IMR-90 (cell line): ENCODE measurements around the gene SPATA31D3. TPM values are rescaled to one million over a fixed set of nuclear protein-coding genes. Genes with fewer than 3 reads are reported as not detected.

ENCODE experiments used
- ATAC-seq: fragments of 200-7000 bp; cut with Tn5 transposase; 2 replicates; pipeline ENCODE4 v1.9.1; 2020; ENCODE audit warnings: low read depth, mild to moderate bottlenecking, moderate library complexity
- BruUV-seq: library from RNA; stranded (reverse); fragments of 400-500 nt; replicated peaks from 2 replicates; lab custom pipeline; 2021; lab: Mats Ljungman, UMichigan
- CTCF ChIA-PET: fragments of 300-600 bp; formaldehyde crosslinking; extraction: SDS; loops from one replicate; lab custom pipeline; 2021; ENCODE audit warnings: antibody characterized with exemption; lab: Yijun Ruan, JAX
- POLR2A ChIA-PET: fragments of 300-600 bp; sonication (Branson Sonifier 250); formaldehyde crosslinking; loops from one replicate; lab custom pipeline; 2022; ENCODE audit warnings: antibody characterized with exemption; ENCODE audit not compliant: unreplicated experiment; lab: Charles Lee
- DNase-seq: peaks from one replicate; pipeline ENCODE4 v3.0.0; 2013
- H2AFZ ChIP-seq: replicated peaks from 2 replicates; pipeline ENCODE3; 2013; ENCODE audit warnings: low read length, mild to moderate bottlenecking; ENCODE audit not compliant: poor library complexity
- H2AK5ac ChIP-seq: 2 replicates; pipeline ENCODE4 v1.6.1; 2013; ENCODE audit warnings: low read depth, low read length, inconsistent platforms
- H2AK9ac ChIP-seq: replicated peaks from 2 replicates; pipeline ENCODE3; 2013; ENCODE audit warnings: mild to moderate bottlenecking, low read depth, low read length, moderate library complexity; ENCODE audit not compliant: poor library complexity
- H2BK120ac ChIP-seq: 2 replicates; pipeline ENCODE4 v1.6.1; 2013; ENCODE audit warnings: low read depth, low read length, inconsistent platforms
- H2BK15ac ChIP-seq: 3 replicates; pipeline ENCODE4 v1.6.1; 2013; ENCODE audit warnings: low read depth, low read length, inconsistent platforms
- H2BK20ac ChIP-seq: 2 replicates; pipeline ENCODE4 v1.6.1; 2013; ENCODE audit warnings: low read depth, mild to moderate bottlenecking, inconsistent platforms, low read length, moderate library complexity
- H2BK5ac ChIP-seq: 2 replicates; pipeline ENCODE4 v1.6.1; 2013; ENCODE audit warnings: mild to moderate bottlenecking, low read depth, low read length, inconsistent platforms; ENCODE audit not compliant: poor library complexity, severe bottlenecking
- H3K14ac ChIP-seq: replicated peaks from 2 replicates; pipeline ENCODE4 v1.6.1; 2013; ENCODE audit warnings: low read depth, low read length, inconsistent platforms
- H3K18ac ChIP-seq: 2 replicates; pipeline ENCODE4 v1.6.1; 2013; ENCODE audit warnings: low read depth, low read length, control low read depth
- H3K23ac ChIP-seq: 2 replicates; pipeline ENCODE4 v1.6.1; 2013; ENCODE audit warnings: low read depth, low read length, inconsistent platforms
- H3K27ac ChIP-seq: 2 replicates; pipeline ENCODE4 v1.5.1; 2013; ENCODE audit warnings: mild to moderate bottlenecking, control low read depth, low read length; ENCODE audit not compliant: insufficient read depth
- H3K27me3 ChIP-seq: 2 replicates; pipeline ENCODE4 v1.6.1; 2013; ENCODE audit warnings: low read length; ENCODE audit not compliant: control insufficient read depth, insufficient read depth
- H3K36me3 ChIP-seq: 2 replicates; pipeline ENCODE4 v1.6.1; 2013; ENCODE audit warnings: low read length, mixed read lengths; ENCODE audit not compliant: control insufficient read depth, insufficient read depth
- H3K4ac ChIP-seq: 2 replicates; pipeline ENCODE4 v1.6.1; 2013; ENCODE audit warnings: low read depth, low read length, inconsistent platforms
- H3K4me1 ChIP-seq: 2 replicates; pipeline ENCODE4 v1.6.1; 2013; ENCODE audit warnings: low read length, mixed read lengths; ENCODE audit not compliant: control insufficient read depth, insufficient read depth
- H3K4me2 ChIP-seq: 2 replicates; pipeline ENCODE4 v1.6.1; 2013; ENCODE audit warnings: low read depth, mild to moderate bottlenecking, control low read depth, low read length, moderate library complexity
- H3K4me3 ChIP-seq: 2 replicates; pipeline ENCODE4 v1.5.1; 2013; ENCODE audit warnings: low read depth, mild to moderate bottlenecking, control low read depth, low read length, moderate library complexity; ENCODE audit not compliant: insufficient read depth
- H3K56ac ChIP-seq: 2 replicates; pipeline ENCODE4 v1.6.1; 2013; ENCODE audit warnings: low read length, inconsistent platforms; ENCODE audit not compliant: insufficient read depth; ENCODE audit errors: extremely low read depth
- H3K79me1 ChIP-seq, 2 experiments: 2 replicates each; pipeline ENCODE4 v1.6.1; 2013; ENCODE audit warnings: low read length in 2 of 2, inconsistent platforms in 1 of 2, low read depth in 1 of 2
- H3K9ac ChIP-seq: 2 replicates; pipeline ENCODE4 v1.6.1; 2013; ENCODE audit warnings: low read depth, low read length, control low read depth
- H3K9me1 ChIP-seq: 2 replicates; pipeline ENCODE4 v1.6.1; 2013; ENCODE audit warnings: low read length, inconsistent platforms; ENCODE audit not compliant: insufficient read depth
- H3K9me3 ChIP-seq: 2 replicates; pipeline ENCODE4 v1.6.1; 2013; ENCODE audit warnings: low read length; ENCODE audit not compliant: control insufficient read depth, insufficient read depth
- H4K20me1 ChIP-seq: 2 replicates; pipeline ENCODE4 v1.6.1; 2013; ENCODE audit warnings: low read length, inconsistent platforms; ENCODE audit not compliant: insufficient read depth
- H4K5ac ChIP-seq: 2 replicates; pipeline ENCODE4 v1.6.1; 2013; ENCODE audit warnings: mild to moderate bottlenecking, low read depth, low read length, control low read depth
- H4K8ac ChIP-seq, 2 experiments: 2 replicates each; pipeline ENCODE4 v1.6.1; 2013; ENCODE audit warnings: low read depth in 2 of 2, low read length in 2 of 2, control low read depth in 1 of 2, inconsistent platforms in 1 of 2
- H4K91ac ChIP-seq: 2 replicates; pipeline ENCODE4 v1.6.1; 2013; ENCODE audit warnings: low read depth, low read length, inconsistent platforms; ENCODE audit not compliant: insufficient read depth
- BHLHE40 ChIP-seq: fragments of 150-350 bp; IDR thresholded peaks from 2 replicates; pipeline ENCODE4 v1.6.1; 2016; ENCODE audit warnings: mild to moderate bottlenecking, low read depth, low read length
- CEBPB ChIP-seq: IDR thresholded peaks from 2 replicates; pipeline ENCODE4 v1.6.1; 2012; ENCODE audit warnings: low read depth, low read length, improper control_type of control experiment
- CHD1 ChIP-seq: IDR thresholded peaks from 2 replicates; pipeline ENCODE4 v1.6.1; 2012; ENCODE audit warnings: low read depth, low read length, improper control_type of control experiment
- FOS ChIP-seq: fragments of 150-350 bp; IDR thresholded peaks from 2 replicates; pipeline ENCODE4 v1.6.1; 2016; ENCODE audit warnings: low read depth, low read length
- MAFK ChIP-seq: IDR thresholded peaks from 2 replicates; pipeline ENCODE4 v1.6.1; 2012; ENCODE audit warnings: low read depth, low read length, improper control_type of control experiment
- MAZ ChIP-seq: IDR thresholded peaks from 2 replicates; pipeline ENCODE4 v1.6.1; 2012; ENCODE audit warnings: low read depth, mild to moderate bottlenecking, low read length, improper control_type of control experiment, moderate library complexity, borderline replicate concordance
- MXI1 ChIP-seq: IDR thresholded peaks from 2 replicates; pipeline ENCODE4 v1.6.1; 2012; ENCODE audit warnings: low read depth, mild to moderate bottlenecking, low read length, moderate library complexity, borderline replicate concordance
- NFE2L2 ChIP-seq: fragments of 150-350 bp; IDR thresholded peaks from 2 replicates; pipeline ENCODE4 v1.6.1; 2016; ENCODE audit warnings: low read depth, mild to moderate bottlenecking, low read length
- POLR2A ChIP-seq: IDR thresholded peaks from 2 replicates; pipeline ENCODE4 v1.6.1; 2012; ENCODE audit warnings: mild to moderate bottlenecking, low read depth, low read length
- RAD21 ChIP-seq: IDR thresholded peaks from 2 replicates; pipeline ENCODE4 v1.6.1; 2012; ENCODE audit warnings: low read length, improper control_type of control experiment
- RCOR1 ChIP-seq: IDR thresholded peaks from 2 replicates; pipeline ENCODE4 v1.6.1; 2012; ENCODE audit warnings: mild to moderate bottlenecking, low read length, improper control_type of control experiment; ENCODE audit not compliant: insufficient replicate concordance
- RFX5 ChIP-seq: IDR thresholded peaks from 2 replicates; pipeline ENCODE4 v1.8.0; 2012; ENCODE audit warnings: low read depth, mild to moderate bottlenecking, low read length, moderate library complexity
- SMC3 ChIP-seq: fragments of 150-350 bp; IDR thresholded peaks from 2 replicates; pipeline ENCODE4 v1.6.1; 2016; ENCODE audit warnings: low read depth, mild to moderate bottlenecking, antibody characterized with exemption, low read length, moderate library complexity
- dilution Hi-C: fragments of 300-500 bp; cut with HindIII; formaldehyde crosslinking; loops from one replicate; pipeline ENCODE4 v1.14.3; 2018; ENCODE audit warnings: low sequenced_read_pairs; ENCODE audit not compliant: unreplicated experiment
- in situ Hi-C: fragments of 300-500 bp; cut with MboI; formaldehyde crosslinking; loops from 3 replicates; pipeline ENCODE4 v1.14.3; 2019; ENCODE audit warnings: low sequenced_read_pairs, inconsistent platforms, mixed read lengths
- intact Hi-C: fragments of 100-400 bp; cut with micrococcal nuclease; formaldehyde crosslinking; loops from 2 replicates; pipeline ENCODE4 v1.10.0; 2022
- polyA plus RNA-seq, 3 experiments: library from polyadenylated mRNA; depleted of rRNA; stranded (reverse); fragments of >200 nt; gene quantifications; 2 replicates each; pipeline ENCODE4 v1.2.3, GENCODE V29; 2012; ENCODE audit warnings: low replicate concordance in 1 of 3
- total RNA-seq: library from RNA; depleted of rRNA; stranded (reverse); fragments of >200 nt; gene quantifications from 2 replicates; pipeline ENCODE4 v1.2.3, GENCODE V29; 2012
- TF ChIP-seq, protein P1 (sequence below): fragments of 150-350 bp; IDR thresholded peaks from 2 replicates; pipeline ENCODE4 v1.6.1; 2016; ENCODE audit warnings: low read depth, mild to moderate bottlenecking, low read length, moderate library complexity, borderline replicate concordance
- TF ChIP-seq, protein P2 (sequence below): fragments of 150-350 bp; IDR thresholded peaks from 2 replicates; pipeline ENCODE4 v1.6.1; 2017; ENCODE audit warnings: mild to moderate bottlenecking, antibody characterized with exemption, low read length, low read depth
- TF ChIP-seq, protein P3 (sequence below): conservative IDR thresholded peaks from 2 replicates; pipeline ENCODE4 v1.5.1; 2012; ENCODE audit warnings: mild to moderate bottlenecking, low read depth, low read length, improper control_type of control experiment

Gene SPATA31D3
- total and polyA plus RNA-seq, 2 of the 4 experiments (the other 2 are of a cell fraction) = not detected

DNA sequence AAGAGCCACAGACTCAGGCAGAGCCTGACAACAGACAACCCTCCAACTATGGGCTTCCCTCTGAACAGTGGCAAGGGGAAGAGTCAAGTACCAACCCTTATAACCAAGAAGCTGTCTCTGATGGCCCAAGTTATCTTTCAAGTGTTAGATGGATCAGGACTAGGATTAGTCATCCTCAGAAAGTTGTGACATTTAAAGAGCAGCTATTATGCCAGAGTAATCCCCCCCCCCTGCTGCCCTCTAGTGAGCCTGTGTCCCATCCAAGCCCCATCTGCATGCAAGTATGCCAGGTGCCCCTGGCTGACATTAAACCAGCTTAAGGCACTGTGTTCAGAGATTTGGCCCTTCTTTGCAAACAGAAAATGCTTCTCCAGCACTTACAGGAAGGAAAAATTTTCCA lies 28.4 kb downstream of the SPATA31D3 start:
- Histone ChIP-seq H3K27me3 (peaks cover 3% of the 10 kb centered on the region), H4K5ac (no peak overlapping the region), H4K91ac (no peak overlapping the region), H3K56ac (no peak overlapping the region), H3K9ac (no peak overlapping the region), H3K4me2 (no peak overlapping the region), H4K8ac (no peak overlapping the region), H2BK5ac (no peak overlapping the region), H3K27ac (no peak overlapping the region), H2BK20ac (no peak overlapping the region), H3K4ac (no peak overlapping the region), H2AK5ac (no peak overlapping the region), H3K4me1 (no peaks in the 10 kb centered on the region), H3K4me3 (no peak overlapping the region), H3K79me1 (no peaks in the 10 kb centered on the region), H2BK15ac (no peak overlapping the region), H2AK9ac (no peak overlapping the region), H2BK120ac (no peak overlapping the region), H3K18ac (no peak overlapping the region), H3K9me3 (no peaks in the 10 kb centered on the region), H3K23ac (no peak overlapping the region), H3K9me1 (no peaks in the 10 kb centered on the region), H3K36me3 (no peaks in the 10 kb centered on the region), H3K14ac (no peak overlapping the region), H2AFZ (no peak overlapping the region), H4K20me1 (no peaks in the 10 kb centered on the region)
- no TSS peak for BruUV-seq
- CTCF ChIA-PET = no interaction called here
- in situ Hi-C loops (no loop called here), dilution Hi-C loops (no loop called here), intact Hi-C loops (no loop called here)
- DNase-seq (no peak), ATAC-seq (no peak)
- no peak for TF ChIP-seq POLR2A
- no peak for TF ChIP-seq CEBPB
- TF ChIP-seq NFE2L2 = no peak
- TF ChIP-seq FOS = no peak
- no peak for TF ChIP-seq RAD21
- no peak for TF ChIP-seq SMC3
- TF ChIP-seq RFX5 = no peak
- TF ChIP-seq, protein P1, sequence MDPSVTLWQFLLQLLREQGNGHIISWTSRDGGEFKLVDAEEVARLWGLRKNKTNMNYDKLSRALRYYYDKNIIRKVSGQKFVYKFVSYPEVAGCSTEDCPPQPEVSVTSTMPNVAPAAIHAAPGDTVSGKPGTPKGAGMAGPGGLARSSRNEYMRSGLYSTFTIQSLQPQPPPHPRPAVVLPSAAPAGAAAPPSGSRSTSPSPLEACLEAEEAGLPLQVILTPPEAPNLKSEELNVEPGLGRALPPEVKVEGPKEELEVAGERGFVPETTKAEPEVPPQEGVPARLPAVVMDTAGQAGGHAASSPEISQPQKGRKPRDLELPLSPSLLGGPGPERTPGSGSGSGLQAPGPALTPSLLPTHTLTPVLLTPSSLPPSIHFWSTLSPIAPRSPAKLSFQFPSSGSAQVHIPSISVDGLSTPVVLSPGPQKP = no peak
- TF ChIP-seq MAFK = no peak
- TF ChIP-seq, protein P2, sequence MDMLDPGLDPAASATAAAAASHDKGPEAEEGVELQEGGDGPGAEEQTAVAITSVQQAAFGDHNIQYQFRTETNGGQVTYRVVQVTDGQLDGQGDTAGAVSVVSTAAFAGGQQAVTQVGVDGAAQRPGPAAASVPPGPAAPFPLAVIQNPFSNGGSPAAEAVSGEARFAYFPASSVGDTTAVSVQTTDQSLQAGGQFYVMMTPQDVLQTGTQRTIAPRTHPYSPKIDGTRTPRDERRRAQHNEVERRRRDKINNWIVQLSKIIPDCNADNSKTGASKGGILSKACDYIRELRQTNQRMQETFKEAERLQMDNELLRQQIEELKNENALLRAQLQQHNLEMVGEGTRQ = no peak
- no peak for TF ChIP-seq MAZ
- TF ChIP-seq CHD1 = no peak
- no peak for TF ChIP-seq MXI1
- no peak for TF ChIP-seq BHLHE40
- no peak for TF ChIP-seq RCOR1
- TF ChIP-seq, protein P3, sequence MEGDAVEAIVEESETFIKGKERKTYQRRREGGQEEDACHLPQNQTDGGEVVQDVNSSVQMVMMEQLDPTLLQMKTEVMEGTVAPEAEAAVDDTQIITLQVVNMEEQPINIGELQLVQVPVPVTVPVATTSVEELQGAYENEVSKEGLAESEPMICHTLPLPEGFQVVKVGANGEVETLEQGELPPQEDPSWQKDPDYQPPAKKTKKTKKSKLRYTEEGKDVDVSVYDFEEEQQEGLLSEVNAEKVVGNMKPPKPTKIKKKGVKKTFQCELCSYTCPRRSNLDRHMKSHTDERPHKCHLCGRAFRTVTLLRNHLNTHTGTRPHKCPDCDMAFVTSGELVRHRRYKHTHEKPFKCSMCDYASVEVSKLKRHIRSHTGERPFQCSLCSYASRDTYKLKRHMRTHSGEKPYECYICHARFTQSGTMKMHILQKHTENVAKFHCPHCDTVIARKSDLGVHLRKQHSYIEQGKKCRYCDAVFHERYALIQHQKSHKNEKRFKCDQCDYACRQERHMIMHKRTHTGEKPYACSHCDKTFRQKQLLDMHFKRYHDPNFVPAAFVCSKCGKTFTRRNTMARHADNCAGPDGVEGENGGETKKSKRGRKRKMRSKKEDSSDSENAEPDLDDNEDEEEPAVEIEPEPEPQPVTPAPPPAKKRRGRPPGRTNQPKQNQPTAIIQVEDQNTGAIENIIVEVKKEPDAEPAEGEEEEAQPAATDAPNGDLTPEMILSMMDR = no peak
- POLR2A ChIA-PET = no interaction called here
